HEK293 (cell line): ENCODE measurements around the gene AGO3.

Experiments
- CTCF ChIA-PET: fragments of 350-600 bp; formaldehyde crosslinking; extraction: SDS; loops from one replicate; lab custom pipeline; 2021; ENCODE audit warnings: antibody characterized with exemption; lab: Yijun Ruan, JAX
- POLR2A ChIA-PET: fragments of 300-600 bp; formaldehyde crosslinking; extraction: SDS; loops from one replicate; lab custom pipeline; 2020; ENCODE audit warnings: antibody characterized with exemption, inconsistent platforms; lab: Yijun Ruan, JAX
- H3K27ac ChIP-seq: fragments of 200-500 bp; sonication (Bioruptor generic); 2 replicates; pipeline ENCODE4 v1.5.1; 2014; ENCODE audit warnings: low read depth, low read length, control low read depth, inconsistent platforms; ENCODE audit errors: extremely low read depth
- H3K36me3 ChIP-seq, 2 experiments: fragments of 200-500 bp in 1 of 2; sonication (Bioruptor generic) in 1 of 2; 1 replicate in 1 of 2; 2 replicates in 1 of 2; pipeline ENCODE4 v1.5.1; 2014 to 2017; ENCODE audit warnings: inconsistent platforms in 2 of 2, low read length in 2 of 2; ENCODE audit not compliant: control insufficient read depth in 2 of 2, insufficient read depth in 1 of 2
- H3K4me1 ChIP-seq: fragments of 200-500 bp; sonication (Bioruptor generic); 2 replicates; pipeline ENCODE4 v1.5.1; 2014; ENCODE audit warnings: mild to moderate bottlenecking, low read length, inconsistent platforms; ENCODE audit not compliant: control insufficient read depth, insufficient read depth
- H3K4me3 ChIP-seq: 2 replicates; pipeline ENCODE4 v1.5.1; 2011; ENCODE audit warnings: low read depth, mild to moderate bottlenecking, control low read depth, low read length, moderate library complexity
- H3K9me3 ChIP-seq: fragments of 200-500 bp; sonication (Bioruptor generic); 2 replicates; pipeline ENCODE4 v1.5.1; 2014; ENCODE audit warnings: low read depth, low read length, inconsistent platforms; ENCODE audit not compliant: control insufficient read depth, insufficient read depth
- KLF16 ChIP-seq: fragments of 450-650 bp; formaldehyde crosslinking; IDR thresholded peaks from 2 replicates; pipeline ENCODE4 v1.5.1; 2017; ENCODE audit warnings: missing biosample characterization, missing genetic modification characterization
- YY1 ChIP-seq: fragments of 450-650 bp; formaldehyde crosslinking; IDR thresholded peaks from 2 replicates; pipeline ENCODE4 v1.5.1; 2018; ENCODE audit warnings: missing biosample characterization, missing genetic modification characterization
- ZBTB7A ChIP-seq: fragments of 450-650 bp; formaldehyde crosslinking; IDR thresholded peaks from 2 replicates; pipeline ENCODE4 v1.5.1; 2016; ENCODE audit warnings: low read depth, missing biosample characterization, missing genetic modification characterization
- ZFP3 ChIP-seq: fragments of 450-650 bp; formaldehyde crosslinking; IDR thresholded peaks from 2 replicates; pipeline ENCODE4 v1.5.1; 2016; ENCODE audit warnings: low read depth, missing biosample characterization, missing genetic modification characterization
- ZNF121 ChIP-seq: fragments of 450-650 bp; formaldehyde crosslinking; IDR thresholded peaks from 2 replicates; pipeline ENCODE4 v1.5.1; 2016; ENCODE audit warnings: missing biosample characterization, missing genetic modification characterization
- ZNF157 ChIP-seq: fragments of 450-650 bp; formaldehyde crosslinking; IDR thresholded peaks from 2 replicates; pipeline ENCODE4 v1.5.1; 2016; ENCODE audit warnings: missing biosample characterization, missing genetic modification characterization
- ZNF174 ChIP-seq: fragments of 450-650 bp; formaldehyde crosslinking; IDR thresholded peaks from 2 replicates; pipeline ENCODE4 v1.5.0; 2017; ENCODE audit warnings: missing biosample characterization, mild to moderate bottlenecking, missing genetic modification characterization
- ZNF391 ChIP-seq: fragments of 450-650 bp; formaldehyde crosslinking; IDR thresholded peaks from 2 replicates; pipeline ENCODE4 v1.5.1; 2016; ENCODE audit warnings: low read depth, missing biosample characterization, missing genetic modification characterization, borderline replicate concordance
- ZNF394 ChIP-seq: fragments of 450-650 bp; formaldehyde crosslinking; IDR thresholded peaks from 2 replicates; pipeline ENCODE4 v1.5.1; 2016; ENCODE audit warnings: missing biosample characterization, missing genetic modification characterization, mild to moderate bottlenecking, moderate library complexity, borderline replicate concordance
- ZNF416 ChIP-seq: fragments of 450-650 bp; formaldehyde crosslinking; IDR thresholded peaks from 2 replicates; pipeline ENCODE4 v1.5.1; 2016; ENCODE audit warnings: missing biosample characterization, missing genetic modification characterization
- ZNF514 ChIP-seq: fragments of 450-650 bp; formaldehyde crosslinking; IDR thresholded peaks from 2 replicates; pipeline ENCODE4 v1.5.1; 2016; ENCODE audit warnings: missing biosample characterization, missing genetic modification characterization
- ZNF549 ChIP-seq: fragments of 450-650 bp; IDR thresholded peaks from 2 replicates; pipeline ENCODE4 v1.5.1; 2018; ENCODE audit warnings: missing biosample characterization, missing genetic modification characterization, mild to moderate bottlenecking, inconsistent platforms, moderate library complexity
- ZNF571 ChIP-seq: fragments of 450-650 bp; formaldehyde crosslinking; IDR thresholded peaks from 2 replicates; pipeline ENCODE4 v1.5.0; 2017; ENCODE audit warnings: missing biosample characterization, missing genetic modification characterization
- ZNF76 ChIP-seq: fragments of 450-650 bp; formaldehyde crosslinking; IDR thresholded peaks from 2 replicates; pipeline ENCODE4; 2016; ENCODE audit warnings: low read depth, missing biosample characterization, missing genetic modification characterization, borderline replicate concordance
- ZNF785 ChIP-seq: fragments of 450-650 bp; formaldehyde crosslinking; IDR thresholded peaks from 2 replicates; pipeline ENCODE4 v1.5.1; 2016; ENCODE audit warnings: missing biosample characterization, missing genetic modification characterization
- ZNF792 ChIP-seq: fragments of 450-650 bp; formaldehyde crosslinking; IDR thresholded peaks from 2 replicates; pipeline ENCODE4 v1.5.1; 2016; ENCODE audit warnings: missing biosample characterization, missing genetic modification characterization
- ZNF830 ChIP-seq: fragments of 450-650 bp; IDR thresholded peaks from 2 replicates; pipeline ENCODE4 v1.5.0; 2018; ENCODE audit warnings: missing biosample characterization, missing genetic modification characterization, low read depth, mild to moderate bottlenecking, moderate library complexity
- TF ChIP-seq, protein P1 (sequence below): sonication (generic); formaldehyde crosslinking; IDR thresholded peaks from 2 replicates; pipeline ENCODE4 v1.8.1; 2022; ENCODE audit warnings: mild to moderate bottlenecking, moderate library complexity, missing genetic modification reagents
- TF ChIP-seq, protein P2 (sequence below): fragments of 450-650 bp; formaldehyde crosslinking; IDR thresholded peaks from 2 replicates; pipeline ENCODE4 v1.5.1; 2017; ENCODE audit warnings: missing biosample characterization, missing genetic modification characterization
- TF ChIP-seq, protein P3 (sequence below): fragments of 450-650 bp; formaldehyde crosslinking; IDR thresholded peaks from 2 replicates; pipeline ENCODE4 v1.5.1; 2016; ENCODE audit warnings: missing biosample characterization, missing genetic modification characterization, borderline replicate concordance
- TF ChIP-seq, protein P4 (sequence below): fragments of 450-650 bp; formaldehyde crosslinking; IDR thresholded peaks from 2 replicates; pipeline ENCODE4 v1.5.1; 2016; ENCODE audit warnings: missing biosample characterization, missing genetic modification characterization, borderline replicate concordance
- TF ChIP-seq, protein P5 (sequence below): fragments of 450-650 bp; formaldehyde crosslinking; IDR thresholded peaks from 2 replicates; pipeline ENCODE4 v1.5.1; 2017; ENCODE audit warnings: missing biosample characterization, missing genetic modification characterization
- TF ChIP-seq, protein P6 (sequence below): IDR thresholded peaks from 2 replicates; pipeline ENCODE4 v1.6.1; 2011; ENCODE audit warnings: mild to moderate bottlenecking, low read depth, low read length, borderline replicate concordance

AGO3 gene

DNA sequence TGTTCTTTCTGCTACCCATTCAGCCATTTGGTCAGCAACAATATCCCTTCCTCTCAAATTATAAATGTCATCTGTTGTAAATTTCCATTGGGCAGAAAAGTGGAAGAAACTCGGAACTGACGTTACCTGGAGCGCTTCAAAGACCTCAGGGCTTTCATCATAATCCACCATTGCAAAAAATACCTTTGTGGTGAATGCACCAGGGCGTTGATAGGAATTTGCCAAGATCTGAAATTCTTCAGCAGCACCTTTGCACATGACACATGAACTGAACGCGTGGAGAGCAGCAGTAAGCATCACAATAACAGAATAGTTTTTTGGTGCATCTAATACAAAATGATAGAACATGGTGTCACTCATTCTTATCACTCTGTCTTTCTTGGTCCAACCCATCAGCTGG, 149.9 kb downstream of the AGO3 start (continued):
- TF ChIP-seq, protein P1, sequence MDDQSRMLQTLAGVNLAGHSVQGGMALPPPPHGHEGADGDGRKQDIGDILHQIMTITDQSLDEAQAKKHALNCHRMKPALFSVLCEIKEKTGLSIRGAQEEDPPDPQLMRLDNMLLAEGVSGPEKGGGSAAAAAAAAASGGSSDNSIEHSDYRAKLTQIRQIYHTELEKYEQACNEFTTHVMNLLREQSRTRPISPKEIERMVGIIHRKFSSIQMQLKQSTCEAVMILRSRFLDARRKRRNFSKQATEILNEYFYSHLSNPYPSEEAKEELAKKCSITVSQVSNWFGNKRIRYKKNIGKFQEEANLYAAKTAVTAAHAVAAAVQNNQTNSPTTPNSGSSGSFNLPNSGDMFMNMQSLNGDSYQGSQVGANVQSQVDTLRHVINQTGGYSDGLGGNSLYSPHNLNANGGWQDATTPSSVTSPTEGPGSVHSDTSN = no peak
- TF ChIP-seq ZBTB7A (tag by site-specific recombination) (no peak), ZNF830 (tag by site-specific recombination) (no peak), ZNF416 (tag by site-specific recombination) (no peak), ZNF571 (no peak)
- TF ChIP-seq, protein P2, sequence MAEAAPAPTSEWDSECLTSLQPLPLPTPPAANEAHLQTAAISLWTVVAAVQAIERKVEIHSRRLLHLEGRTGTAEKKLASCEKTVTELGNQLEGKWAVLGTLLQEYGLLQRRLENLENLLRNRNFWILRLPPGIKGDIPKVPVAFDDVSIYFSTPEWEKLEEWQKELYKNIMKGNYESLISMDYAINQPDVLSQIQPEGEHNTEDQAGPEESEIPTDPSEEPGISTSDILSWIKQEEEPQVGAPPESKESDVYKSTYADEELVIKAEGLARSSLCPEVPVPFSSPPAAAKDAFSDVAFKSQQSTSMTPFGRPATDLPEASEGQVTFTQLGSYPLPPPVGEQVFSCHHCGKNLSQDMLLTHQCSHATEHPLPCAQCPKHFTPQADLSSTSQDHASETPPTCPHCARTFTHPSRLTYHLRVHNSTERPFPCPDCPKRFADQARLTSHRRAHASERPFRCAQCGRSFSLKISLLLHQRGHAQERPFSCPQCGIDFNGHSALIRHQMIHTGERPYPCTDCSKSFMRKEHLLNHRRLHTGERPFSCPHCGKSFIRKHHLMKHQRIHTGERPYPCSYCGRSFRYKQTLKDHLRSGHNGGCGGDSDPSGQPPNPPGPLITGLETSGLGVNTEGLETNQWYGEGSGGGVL (tag by site-specific recombination) = no peak
- TF ChIP-seq, all 188 proteins: peak for 0

DNA sequence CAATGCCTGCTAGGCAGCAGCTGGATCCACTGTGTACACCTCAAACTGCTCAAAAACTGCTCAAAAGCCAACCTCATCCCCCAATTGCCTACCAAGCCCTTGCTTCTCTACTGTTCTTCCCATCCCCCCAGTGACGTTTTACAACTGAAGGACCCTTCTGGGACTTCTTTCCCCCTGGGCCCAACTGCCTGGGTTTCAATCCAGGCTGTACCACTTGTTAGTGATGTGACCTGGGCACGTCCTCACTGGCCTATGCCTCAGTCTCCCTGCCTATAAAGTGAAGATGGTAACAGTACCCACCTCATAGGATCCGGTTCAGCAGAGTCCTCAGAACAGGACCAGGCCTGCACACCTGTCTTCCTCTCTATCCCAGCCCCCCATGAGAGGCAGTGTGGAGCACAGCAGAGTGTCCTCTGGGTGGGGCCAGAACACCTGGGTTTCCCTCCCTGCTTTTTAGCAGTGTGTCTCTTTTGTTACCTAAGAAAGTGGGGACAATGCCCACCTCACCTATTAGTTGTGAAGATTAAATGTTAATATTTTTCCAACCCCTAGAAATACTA, 151.1 kb downstream of the AGO3 start:
- no peaks in the 10 kb centered on the region for H3K36me3 ChIP-seq
- POLR2A ChIA-PET = no interaction called here
- no peak overlapping the region for H3K4me3 ChIP-seq
- no peak overlapping the region for H3K27ac ChIP-seq
- CTCF ChIA-PET = no interaction called here
- no peaks in the 10 kb centered on the region for H3K4me1 ChIP-seq
- no peaks in the 10 kb centered on the region for H3K9me3 ChIP-seq
- no peak for TF ChIP-seq ZNF394 (tag by site-specific recombination)
- no peak for TF ChIP-seq ZFP3 (tag by site-specific recombination)
- no peak for TF ChIP-seq ZNF792 (tag by site-specific recombination)
- no peak for TF ChIP-seq ZNF391 (tag by site-specific recombination)
- no peak for TF ChIP-seq ZNF549 (tag by site-specific recombination)
- TF ChIP-seq, protein P3, sequence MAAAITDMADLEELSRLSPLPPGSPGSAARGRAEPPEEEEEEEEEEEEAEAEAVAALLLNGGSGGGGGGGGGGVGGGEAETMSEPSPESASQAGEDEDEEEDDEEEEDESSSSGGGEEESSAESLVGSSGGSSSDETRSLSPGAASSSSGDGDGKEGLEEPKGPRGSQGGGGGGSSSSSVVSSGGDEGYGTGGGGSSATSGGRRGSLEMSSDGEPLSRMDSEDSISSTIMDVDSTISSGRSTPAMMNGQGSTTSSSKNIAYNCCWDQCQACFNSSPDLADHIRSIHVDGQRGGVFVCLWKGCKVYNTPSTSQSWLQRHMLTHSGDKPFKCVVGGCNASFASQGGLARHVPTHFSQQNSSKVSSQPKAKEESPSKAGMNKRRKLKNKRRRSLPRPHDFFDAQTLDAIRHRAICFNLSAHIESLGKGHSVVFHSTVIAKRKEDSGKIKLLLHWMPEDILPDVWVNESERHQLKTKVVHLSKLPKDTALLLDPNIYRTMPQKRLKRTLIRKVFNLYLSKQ (tag by site-specific recombination) = no peak
- TF ChIP-seq, protein P4, sequence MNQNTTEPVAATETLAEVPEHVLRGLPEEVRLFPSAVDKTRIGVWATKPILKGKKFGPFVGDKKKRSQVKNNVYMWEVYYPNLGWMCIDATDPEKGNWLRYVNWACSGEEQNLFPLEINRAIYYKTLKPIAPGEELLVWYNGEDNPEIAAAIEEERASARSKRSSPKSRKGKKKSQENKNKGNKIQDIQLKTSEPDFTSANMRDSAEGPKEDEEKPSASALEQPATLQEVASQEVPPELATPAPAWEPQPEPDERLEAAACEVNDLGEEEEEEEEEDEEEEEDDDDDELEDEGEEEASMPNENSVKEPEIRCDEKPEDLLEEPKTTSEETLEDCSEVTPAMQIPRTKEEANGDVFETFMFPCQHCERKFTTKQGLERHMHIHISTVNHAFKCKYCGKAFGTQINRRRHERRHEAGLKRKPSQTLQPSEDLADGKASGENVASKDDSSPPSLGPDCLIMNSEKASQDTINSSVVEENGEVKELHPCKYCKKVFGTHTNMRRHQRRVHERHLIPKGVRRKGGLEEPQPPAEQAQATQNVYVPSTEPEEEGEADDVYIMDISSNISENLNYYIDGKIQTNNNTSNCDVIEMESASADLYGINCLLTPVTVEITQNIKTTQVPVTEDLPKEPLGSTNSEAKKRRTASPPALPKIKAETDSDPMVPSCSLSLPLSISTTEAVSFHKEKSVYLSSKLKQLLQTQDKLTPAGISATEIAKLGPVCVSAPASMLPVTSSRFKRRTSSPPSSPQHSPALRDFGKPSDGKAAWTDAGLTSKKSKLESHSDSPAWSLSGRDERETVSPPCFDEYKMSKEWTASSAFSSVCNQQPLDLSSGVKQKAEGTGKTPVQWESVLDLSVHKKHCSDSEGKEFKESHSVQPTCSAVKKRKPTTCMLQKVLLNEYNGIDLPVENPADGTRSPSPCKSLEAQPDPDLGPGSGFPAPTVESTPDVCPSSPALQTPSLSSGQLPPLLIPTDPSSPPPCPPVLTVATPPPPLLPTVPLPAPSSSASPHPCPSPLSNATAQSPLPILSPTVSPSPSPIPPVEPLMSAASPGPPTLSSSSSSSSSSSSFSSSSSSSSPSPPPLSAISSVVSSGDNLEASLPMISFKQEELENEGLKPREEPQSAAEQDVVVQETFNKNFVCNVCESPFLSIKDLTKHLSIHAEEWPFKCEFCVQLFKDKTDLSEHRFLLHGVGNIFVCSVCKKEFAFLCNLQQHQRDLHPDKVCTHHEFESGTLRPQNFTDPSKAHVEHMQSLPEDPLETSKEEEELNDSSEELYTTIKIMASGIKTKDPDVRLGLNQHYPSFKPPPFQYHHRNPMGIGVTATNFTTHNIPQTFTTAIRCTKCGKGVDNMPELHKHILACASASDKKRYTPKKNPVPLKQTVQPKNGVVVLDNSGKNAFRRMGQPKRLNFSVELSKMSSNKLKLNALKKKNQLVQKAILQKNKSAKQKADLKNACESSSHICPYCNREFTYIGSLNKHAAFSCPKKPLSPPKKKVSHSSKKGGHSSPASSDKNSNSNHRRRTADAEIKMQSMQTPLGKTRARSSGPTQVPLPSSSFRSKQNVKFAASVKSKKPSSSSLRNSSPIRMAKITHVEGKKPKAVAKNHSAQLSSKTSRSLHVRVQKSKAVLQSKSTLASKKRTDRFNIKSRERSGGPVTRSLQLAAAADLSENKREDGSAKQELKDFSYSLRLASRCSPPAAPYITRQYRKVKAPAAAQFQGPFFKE (tag by site-specific recombination) = no peak
- no peak for TF ChIP-seq YY1 (tag by site-specific recombination)
- TF ChIP-seq, protein P5, sequence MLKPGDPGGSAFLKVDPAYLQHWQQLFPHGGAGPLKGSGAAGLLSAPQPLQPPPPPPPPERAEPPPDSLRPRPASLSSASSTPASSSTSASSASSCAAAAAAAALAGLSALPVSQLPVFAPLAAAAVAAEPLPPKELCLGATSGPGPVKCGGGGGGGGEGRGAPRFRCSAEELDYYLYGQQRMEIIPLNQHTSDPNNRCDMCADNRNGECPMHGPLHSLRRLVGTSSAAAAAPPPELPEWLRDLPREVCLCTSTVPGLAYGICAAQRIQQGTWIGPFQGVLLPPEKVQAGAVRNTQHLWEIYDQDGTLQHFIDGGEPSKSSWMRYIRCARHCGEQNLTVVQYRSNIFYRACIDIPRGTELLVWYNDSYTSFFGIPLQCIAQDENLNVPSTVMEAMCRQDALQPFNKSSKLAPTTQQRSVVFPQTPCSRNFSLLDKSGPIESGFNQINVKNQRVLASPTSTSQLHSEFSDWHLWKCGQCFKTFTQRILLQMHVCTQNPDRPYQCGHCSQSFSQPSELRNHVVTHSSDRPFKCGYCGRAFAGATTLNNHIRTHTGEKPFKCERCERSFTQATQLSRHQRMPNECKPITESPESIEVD = no peak
- no peak for TF ChIP-seq KLF16 (tag by site-specific recombination)
- no peak for TF ChIP-seq ZNF785
- no peak for TF ChIP-seq ZNF76 (tag by site-specific recombination)
- TF ChIP-seq ZNF121 = no peak
- TF ChIP-seq ZNF514 = no peak
- TF ChIP-seq, protein P6, sequence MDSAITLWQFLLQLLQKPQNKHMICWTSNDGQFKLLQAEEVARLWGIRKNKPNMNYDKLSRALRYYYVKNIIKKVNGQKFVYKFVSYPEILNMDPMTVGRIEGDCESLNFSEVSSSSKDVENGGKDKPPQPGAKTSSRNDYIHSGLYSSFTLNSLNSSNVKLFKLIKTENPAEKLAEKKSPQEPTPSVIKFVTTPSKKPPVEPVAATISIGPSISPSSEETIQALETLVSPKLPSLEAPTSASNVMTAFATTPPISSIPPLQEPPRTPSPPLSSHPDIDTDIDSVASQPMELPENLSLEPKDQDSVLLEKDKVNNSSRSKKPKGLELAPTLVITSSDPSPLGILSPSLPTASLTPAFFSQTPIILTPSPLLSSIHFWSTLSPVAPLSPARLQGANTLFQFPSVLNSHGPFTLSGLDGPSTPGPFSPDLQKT = no peak
- TF ChIP-seq ZNF174 (tag by site-specific recombination) = no peak
- no peak for TF ChIP-seq ZNF157 (tag by site-specific recombination)
